PC-3 (cell line): ENCODE data around the gene TRAF3. TPM values are rescaled to one million over a fixed set of nuclear protein-coding genes. Genes with fewer than 3 reads are reported as not detected.

Experiments used
- ATAC-seq: fragments of 200-7000 bp; cut with Tn5 transposase; 2 replicates; pipeline ENCODE4 v1.9.1; 2020; ENCODE audit warnings: mild to moderate bottlenecking, moderate library complexity
- BruUV-seq: library from RNA; stranded (reverse); fragments of 400-500 nt; replicated peaks from 2 replicates; lab custom pipeline; 2021; lab: Mats Ljungman, UMichigan
- CTCF ChIA-PET: fragments of 300-600 bp; sonication (Branson Sonifier 250); formaldehyde crosslinking; loops from one replicate; lab custom pipeline; 2022; ENCODE audit warnings: antibody characterized with exemption; lab: Charles Lee
- POLR2A ChIA-PET: fragments of 300-600 bp; sonication (Branson Sonifier 250); formaldehyde crosslinking; loops from one replicate; lab custom pipeline; 2022; ENCODE audit warnings: antibody characterized with exemption; ENCODE audit not compliant: unreplicated experiment; lab: Charles Lee
- DNase-seq: peaks from one replicate; pipeline ENCODE4 v3.0.0-alpha.2; 2015
- H2AFZ ChIP-seq: fragments of 300-600 bp; sonication (generic); 2 replicates; pipeline ENCODE4 v1.6.0; 2016; ENCODE audit warnings: antibody characterized with exemption, low read length
- H3F3A ChIP-seq: fragments of 300-600 bp; sonication (generic); one replicate; pipeline ENCODE4 v1.6.0; 2017; ENCODE audit warnings: antibody characterized with exemption, low read length, control low read depth, mild to moderate bottlenecking; ENCODE audit not compliant: unreplicated experiment
- H3K27ac ChIP-seq: fragments of 300-600 bp; sonication (generic); 2 replicates; pipeline ENCODE4 v1.5.1; 2016; ENCODE audit warnings: mild to moderate bottlenecking, low read length
- H3K27me3 ChIP-seq: fragments of 300-600 bp; sonication (generic); 2 replicates; pipeline ENCODE4 v1.6.1; 2016; ENCODE audit warnings: low read length, mixed read lengths
- H3K36me3 ChIP-seq: fragments of 300-600 bp; sonication (generic); 2 replicates; pipeline ENCODE4 v1.6.1; 2016; ENCODE audit warnings: low read depth, mixed run types, low read length, mixed read lengths
- H3K4me1 ChIP-seq: fragments of 300-600 bp; sonication (generic); 2 replicates; pipeline ENCODE4 v1.5.1; 2016; ENCODE audit warnings: low read length; ENCODE audit not compliant: insufficient read depth
- H3K4me2 ChIP-seq: fragments of 300-600 bp; sonication (generic); 2 replicates; pipeline ENCODE4 v1.6.0; 2016; ENCODE audit warnings: low read length
- H3K4me3 ChIP-seq: fragments of 300-600 bp; sonication (generic); 2 replicates; pipeline ENCODE4 v1.5.1; 2016; ENCODE audit warnings: mild to moderate bottlenecking, low read length, mixed read lengths
- H3K79me2 ChIP-seq: fragments of 300-600 bp; sonication (generic); 2 replicates; pipeline ENCODE4 v1.6.1; 2017; ENCODE audit warnings: low read length, mixed read lengths
- H3K9ac ChIP-seq: fragments of 300-600 bp; sonication (generic); 2 replicates; pipeline ENCODE4 v1.6.0; 2016; ENCODE audit warnings: mild to moderate bottlenecking, low read length
- H3K9me2 ChIP-seq: fragments of 300-600 bp; sonication (generic); replicated peaks from 2 replicates; pipeline ENCODE4 v1.6.1; 2016; ENCODE audit warnings: mixed run types, low read length, mixed read lengths
- H3K9me3 ChIP-seq: fragments of 300-600 bp; sonication (generic); 2 replicates; pipeline ENCODE4 v1.6.1; 2016; ENCODE audit warnings: low read length, mixed read lengths
- H4K20me1 ChIP-seq: fragments of 300-600 bp; sonication (generic); 2 replicates; pipeline ENCODE4 v1.6.1; 2016; ENCODE audit warnings: low read length, mixed read lengths
- EZH2 ChIP-seq: fragments of 300-600 bp; sonication (generic); IDR thresholded peaks from one replicate; pipeline ENCODE4 v1.6.1; 2017; ENCODE audit warnings: antibody characterized with exemption, mild to moderate bottlenecking, low read length; ENCODE audit not compliant: unreplicated experiment
- EZH2phosphoT487 ChIP-seq: fragments of 300-600 bp; sonication (generic); IDR thresholded peaks from 2 replicates; pipeline ENCODE4 v1.6.1; 2018; ENCODE audit warnings: mild to moderate bottlenecking, antibody characterized with exemption, low read length, borderline replicate concordance
- intact Hi-C: fragments of 100-400 bp; cut with micrococcal nuclease; formaldehyde crosslinking; loops from 2 replicates; pipeline ENCODE4 v1.9.0; 2023
- total RNA-seq: library from RNA; depleted of rRNA; stranded (reverse); fragments of >200 nt; gene quantifications from 2 replicates; pipeline ENCODE4 v1.2.3, GENCODE V29; 2014
- TF ChIP-seq, protein P1 (sequence below): fragments of 300-600 bp; sonication (generic); conservative IDR thresholded peaks from 2 replicates; pipeline ENCODE4 v1.5.1; 2017; ENCODE audit warnings: antibody characterized with exemption, low read depth, mild to moderate bottlenecking, low read length

Gene TRAF3
- total RNA-seq, 1 experiment from 2014 or later: 19.4 TPM

DNA sequence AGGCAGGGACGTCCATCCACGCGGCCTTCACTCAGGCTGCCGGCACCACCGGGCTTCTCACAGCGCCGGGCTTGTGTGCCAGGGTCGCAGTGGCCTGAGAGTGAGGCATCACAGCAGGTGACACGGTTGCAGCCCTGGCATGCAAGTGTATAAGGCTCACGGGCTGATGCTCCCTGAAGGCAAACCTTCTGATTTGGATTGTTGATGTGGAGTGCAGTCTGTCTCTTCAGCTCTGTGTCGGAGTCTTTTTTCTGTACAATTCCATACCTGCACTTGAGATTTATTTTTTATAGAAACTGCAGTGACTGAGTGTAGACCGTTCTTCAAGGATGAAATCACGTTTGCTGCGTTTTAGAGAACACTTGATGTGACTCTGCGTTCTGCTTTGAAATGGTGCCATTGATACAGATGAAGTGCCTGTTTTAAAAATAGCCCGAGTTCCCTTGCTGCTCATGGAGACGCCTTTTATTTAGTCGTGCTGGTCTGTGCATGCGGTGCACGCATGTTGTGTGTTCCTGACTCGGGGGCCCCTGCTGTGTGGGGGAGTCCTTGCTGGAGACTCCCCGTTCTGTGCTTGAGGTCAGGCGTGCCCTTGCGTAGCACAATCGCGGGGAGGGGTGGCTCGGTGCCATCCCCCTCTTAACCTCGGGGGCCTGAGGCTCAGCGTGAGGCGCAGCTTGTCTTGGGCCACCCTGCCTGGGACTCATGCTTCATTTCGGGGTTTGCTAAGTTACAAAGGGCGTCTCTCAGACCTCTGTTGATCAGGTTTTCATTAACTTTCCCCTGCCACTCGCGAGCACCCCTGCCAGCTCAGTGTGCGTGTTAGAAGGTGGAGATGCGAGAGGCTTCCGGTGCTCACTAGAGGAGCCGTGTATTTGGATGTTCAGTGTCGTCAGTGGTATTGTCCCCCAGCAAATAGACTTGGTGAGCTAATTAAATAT is 123.7 kb downstream of the TRAF3 start:
- POLR2A ChIA-PET: no interaction called here
- peaks cover 1% of the 10 kb centered on the region; the same call in 1 of the 2 replicates for H3K36me3 ChIP-seq
- H3K4me1 ChIP-seq: no peaks in the 10 kb centered on the region
- no peak overlapping the region for H3K4me3 ChIP-seq
- DNase-seq (no peak), ATAC-seq (no peak)
- H3K9me2 ChIP-seq: no peaks in the 10 kb centered on the region
- H2AFZ ChIP-seq: no peak overlapping the region
- TF ChIP-seq EZH2: no peak
- TF ChIP-seq, protein P1, sequence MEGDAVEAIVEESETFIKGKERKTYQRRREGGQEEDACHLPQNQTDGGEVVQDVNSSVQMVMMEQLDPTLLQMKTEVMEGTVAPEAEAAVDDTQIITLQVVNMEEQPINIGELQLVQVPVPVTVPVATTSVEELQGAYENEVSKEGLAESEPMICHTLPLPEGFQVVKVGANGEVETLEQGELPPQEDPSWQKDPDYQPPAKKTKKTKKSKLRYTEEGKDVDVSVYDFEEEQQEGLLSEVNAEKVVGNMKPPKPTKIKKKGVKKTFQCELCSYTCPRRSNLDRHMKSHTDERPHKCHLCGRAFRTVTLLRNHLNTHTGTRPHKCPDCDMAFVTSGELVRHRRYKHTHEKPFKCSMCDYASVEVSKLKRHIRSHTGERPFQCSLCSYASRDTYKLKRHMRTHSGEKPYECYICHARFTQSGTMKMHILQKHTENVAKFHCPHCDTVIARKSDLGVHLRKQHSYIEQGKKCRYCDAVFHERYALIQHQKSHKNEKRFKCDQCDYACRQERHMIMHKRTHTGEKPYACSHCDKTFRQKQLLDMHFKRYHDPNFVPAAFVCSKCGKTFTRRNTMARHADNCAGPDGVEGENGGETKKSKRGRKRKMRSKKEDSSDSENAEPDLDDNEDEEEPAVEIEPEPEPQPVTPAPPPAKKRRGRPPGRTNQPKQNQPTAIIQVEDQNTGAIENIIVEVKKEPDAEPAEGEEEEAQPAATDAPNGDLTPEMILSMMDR: no peak
- TF ChIP-seq EZH2phosphoT487: no peak
- no peaks in the 10 kb centered on the region for H3F3A ChIP-seq
- no peaks in the 10 kb centered on the region for H3K9me3 ChIP-seq
- no peaks in the 10 kb centered on the region for H4K20me1 ChIP-seq
- no peak overlapping the region for H3K4me2 ChIP-seq
- no TSS peak for BruUV-seq
- H3K27me3 ChIP-seq: no peaks in the 10 kb centered on the region
- intact Hi-C loops: no loop called here
- H3K27ac ChIP-seq: no peak overlapping the region
- no peak overlapping the region for H3K9ac ChIP-seq
- no peaks in the 10 kb centered on the region for H3K79me2 ChIP-seq
- CTCF ChIA-PET: no interaction called here

GRCh38 chr14:102901633-102902032 is 124.4 kb downstream of the TRAF3 start:
- no peak for TF ChIP-seq EZH2
- TF ChIP-seq EZH2phosphoT487: no peak
- TF ChIP-seq, protein P1: no peak
- Histone ChIP-seq H3K36me3 (peaks cover 2% of the 10 kb centered on the region; the same call in 1 of the 2 replicates), H3K27me3 (no peaks in the 10 kb centered on the region), H3K4me3 (no peak overlapping the region), H3K9me2 (no peaks in the 10 kb centered on the region), H4K20me1 (no peaks in the 10 kb centered on the region), H3K79me2 (no peaks in the 10 kb centered on the region), H3K4me2 (no peak overlapping the region), H2AFZ (no peak overlapping the region), H3F3A (no peaks in the 10 kb centered on the region), H3K9ac (no peak overlapping the region), H3K4me1 (no peaks in the 10 kb centered on the region), H3K27ac (no peak overlapping the region), H3K9me3 (no peaks in the 10 kb centered on the region)
- no TSS peak for BruUV-seq
- intact Hi-C loops: no loop called here
- ChIA-PET POLR2A (no interaction called here), CTCF (no interaction called here)
- no peak for DNase-seq
- no peak for ATAC-seq

- H3K79me2 ChIP-seq: no peaks in the 10 kb centered on the region
These were observed 124.8 kb downstream of the TRAF3 start for GRCh38 chr14:102902086-102902485.

More at GRCh38 chr14:102902086-102902485, 124.8 kb downstream of the TRAF3 start:
- Histone ChIP-seq H3K27me3 (no peaks in the 10 kb centered on the region), H3F3A (no peaks in the 10 kb centered on the region), H3K4me1 (no peaks in the 10 kb centered on the region), H3K4me2 (no peak overlapping the region), H3K9ac (no peak overlapping the region), H4K20me1 (no peaks in the 10 kb centered on the region), H3K36me3 (peaks cover 2% of the 10 kb centered on the region; the same call in 1 of the 2 replicates), H3K27ac (no peak overlapping the region), H3K4me3 (no peak overlapping the region), H3K9me2 (no peaks in the 10 kb centered on the region), H3K9me3 (no peaks in the 10 kb centered on the region), H2AFZ (no peak overlapping the region)
- BruUV-seq: no TSS peak
- ChIA-PET CTCF (no interaction called here), POLR2A (no interaction called here)
- intact Hi-C loops: no loop called here
- ATAC-seq: no peak
- TF ChIP-seq, protein P1: no peak
- TF ChIP-seq EZH2 (no peak), EZH2phosphoT487 (no peak)
- no peak for DNase-seq
